Left lung (tissue), 10 donors: ENCODE measurements around the gene CCDC93. TPM values are rescaled to one million over a fixed set of nuclear protein-coding genes. Genes with fewer than 3 reads are reported as not detected.

Experiments used
- ATAC-seq: fragments of 200-7000 bp; cut with Tn5 transposase; one replicate; pipeline ENCODE4 v1.9.1; 2020; ENCODE audit warnings: moderate library complexity
- DNase-seq, 4 donors: peaks; one replicate each; pipeline ENCODE4 v3.0.0-alpha.2; 2013 to 2020
- H3K27ac ChIP-seq, 2 donors: fragments of 200-600 bp; sonication (generic) in 1 of 2; one replicate each; pipeline versions ENCODE4 v1.5.0 to v1.8.0; 2020 to 2021
- H3K27me3 ChIP-seq, 2 donors: fragments of 200-600 bp; sonication (generic) in 1 of 2; one replicate each; pipeline versions ENCODE4 v1.5.0 to v1.8.0; 2020 to 2021
- H3K36me3 ChIP-seq, 2 donors: fragments of 200-600 bp; sonication (generic) in 1 of 2; one replicate each; pipeline versions ENCODE4 v1.5.0 to v1.8.0; 2020 to 2021
- H3K4me1 ChIP-seq, 2 donors: fragments of 200-600 bp; one replicate each; pipeline ENCODE4 v1.8.0; 2021
- H3K4me3 ChIP-seq, 2 donors: fragments of 200-600 bp; sonication (generic) in 1 of 2; one replicate each; pipeline versions ENCODE4 v1.5.0 to v1.8.0; 2020 to 2021; ENCODE audit warnings: mild to moderate bottlenecking in 1 of 2
- H3K9me3 ChIP-seq, 2 donors: fragments of 200-600 bp; sonication (generic) in 1 of 2; one replicate each; pipeline versions ENCODE4 v1.5.0 to v1.8.0; 2020 to 2021
- CTCF ChIP-seq, 2 donors: fragments of 200-600 bp; sonication (generic) in 1 of 2; IDR thresholded peaks; one replicate each; pipeline versions ENCODE4 v1.5.0 to v1.8.0; 2021; ENCODE audit warnings: antibody characterized with exemption in 2 of 2
- intact Hi-C, 2 donors: fragments of 100-400 bp; cut with DNase I; formaldehyde crosslinking; loops; one replicate each; pipeline versions ENCODE4 v1.11.2 to v1.14.2; 2022
- polyA plus RNA-seq, 6 donors: library from polyadenylated mRNA; unstranded; fragments of 120-200 nt; gene quantifications; one replicate each; pipeline ENCODE4 v1.2.1, GENCODE V29; 2013; ENCODE audit not compliant: insufficient read length in 6 of 6
- total RNA-seq, 2 donors: library from RNA; stranded (reverse); fragmentation: NEBNext Ultra II Directional; extraction: Animal tissue kit (Norgen Biotek cat#: 25700); gene quantifications; one replicate each; pipeline ENCODE4 v1.2.1, GENCODE V29; 2021
- donor health status: DM: no; HTN: yes; CAD: no.
- donor health status: DM: no; HTN: no; CAD: no.

Gene CCDC93
- total and polyA plus RNA-seq, 8 donors, result 30.2 to 56.8 (median 48.6) TPM

GRCh38 chr2:118061135-118061955 is 47.5 kb upstream of the CCDC93 start:
- Histone ChIP-seq H3K9me3 (no peaks in the 10 kb centered on the region), H3K4me3 (no peak overlapping the region), H3K27ac (peak overlapping the region in 1 of 2 donors; percentile 80), H3K36me3 (no peaks in the 10 kb centered on the region), H3K27me3 (peaks cover 0 to 1% of the 10 kb centered on the region in 2 donors), H3K4me1 (peaks cover 14 to 33% of the 10 kb centered on the region in 2 donors)
- DNase-seq, result peak in 2 of 4 donors; percentile 8
- TF ChIP-seq CTCF (IDR thresholded peaks at IDR 0.05), result peak in 1 of 2 donors; percentile 19
- intact Hi-C loops, result no loop called here
- peak; percentile 87 for ATAC-seq

- H3K4me1 ChIP-seq, result peaks cover 14 to 46% of the 10 kb centered on the region in 2 donors
- intact Hi-C loops, result no loop called here
- peak overlapping the region; percentile 40 to 80 for H3K27ac ChIP-seq
- no peak overlapping the region for H3K4me3 ChIP-seq
- no peak for TF ChIP-seq CTCF (IDR thresholded peaks at IDR 0.05)
- no peaks in the 10 kb centered on the region for H3K27me3 ChIP-seq
- H3K9me3 ChIP-seq, result no peaks in the 10 kb centered on the region
- ATAC-seq, result peak; percentile 38
- no peaks in the 10 kb centered on the region for H3K36me3 ChIP-seq
- DNase-seq, result no peak
Measured at GRCh38 chr2:118059919-118060478, 46.1 kb upstream of the CCDC93 start.

- no peak for TF ChIP-seq CTCF (IDR thresholded peaks at IDR 0.05)
- Histone ChIP-seq H3K9me3 (no peaks in the 10 kb centered on the region), H3K36me3 (no peaks in the 10 kb centered on the region), H3K4me1 (peaks cover 14 to 47% of the 10 kb centered on the region in 2 donors), H3K4me3 (no peak overlapping the region), H3K27ac (no peak overlapping the region), H3K27me3 (no peaks in the 10 kb centered on the region)
- intact Hi-C loops, result no loop called here
- DNase-seq (no peak), ATAC-seq (no peak)
Measured at GRCh38 chr2:118058951-118059350, 45.1 kb upstream of the CCDC93 start.

DNA sequence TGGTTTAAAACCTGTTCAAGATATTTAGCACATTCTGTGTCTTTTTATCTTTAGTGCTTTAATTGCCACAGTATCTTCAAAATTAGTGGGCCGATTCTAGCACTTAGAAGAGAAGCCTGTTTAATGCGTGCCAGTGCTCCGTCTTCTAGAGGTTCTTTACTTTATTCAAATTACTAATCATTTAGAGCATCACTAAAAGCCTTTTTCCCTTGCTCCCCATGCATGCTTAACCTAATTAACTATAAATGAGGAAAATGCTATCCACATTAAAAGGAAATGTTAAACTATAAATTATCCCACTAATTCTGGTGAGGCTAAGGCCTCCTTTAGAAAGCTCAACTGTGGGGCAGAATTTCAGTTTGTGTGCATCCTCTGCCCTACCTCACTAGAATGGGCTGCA is 42.9 kb upstream of the CCDC93 start:
- TF ChIP-seq CTCF (IDR thresholded peaks at IDR 0.05), result no peak
- H3K36me3 ChIP-seq, result no peaks in the 10 kb centered on the region
- intact Hi-C loops, result no loop called here
- no peak overlapping the region for H3K4me3 ChIP-seq
- H3K9me3 ChIP-seq, result no peaks in the 10 kb centered on the region
- DNase-seq (no peak), ATAC-seq (no peak)
- H3K27me3 ChIP-seq, result peaks cover 0 to 4% of the 10 kb centered on the region in 2 donors
- H3K4me1 ChIP-seq, result peaks cover 12 to 44% of the 10 kb centered on the region in 2 donors
- H3K27ac ChIP-seq, result peak overlapping the region in 1 of 2 donors; percentile 54

DNA sequence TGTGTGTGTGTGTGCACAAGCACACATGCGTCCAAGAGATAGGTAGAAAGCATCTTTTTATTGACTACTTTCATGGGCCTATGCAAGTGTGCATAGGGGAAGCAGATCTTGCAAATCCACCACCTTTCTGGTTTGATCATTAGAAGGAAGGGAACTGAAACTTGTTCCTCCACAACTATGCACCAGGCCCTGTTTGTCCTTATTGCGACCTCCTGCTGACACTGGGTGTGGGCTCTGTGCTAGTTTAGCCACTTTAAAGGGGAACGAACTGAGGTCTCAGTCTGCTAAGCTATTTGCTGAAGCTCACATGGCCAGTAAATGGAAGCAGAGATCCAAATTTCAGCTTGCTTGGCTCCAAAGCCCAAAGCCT is 42.3 kb upstream of the CCDC93 start:
- intact Hi-C loops, result no loop called here
- Histone ChIP-seq H3K27ac (peak overlapping the region in 1 of 2 donors; percentile 54), H3K4me3 (no peak overlapping the region), H3K36me3 (no peaks in the 10 kb centered on the region), H3K27me3 (peaks cover 0 to 4% of the 10 kb centered on the region in 2 donors), H3K4me1 (peaks cover 7 to 37% of the 10 kb centered on the region in 2 donors), H3K9me3 (no peaks in the 10 kb centered on the region)
- DNase-seq (no peak), ATAC-seq (peak; percentile 84)
- no peak for TF ChIP-seq CTCF (IDR thresholded peaks at IDR 0.05)
